ENCODE results near the gene NCAM1.

Gene NCAM1

GRCh38 chr11:112971195-112971594 lies 10.0 kb downstream of the NCAM1 start:
- DNase-seq: no peak

- DNase-seq: no peak
Measured at GRCh38 chr11:112971827-112972226, 10.6 kb downstream of the NCAM1 start.

GRCh38 chr11:112972399-112973145 lies 11.4 kb downstream of the NCAM1 start:
- DNase-seq: peak; percentile 39

GRCh38 chr11:112975051-112975450 lies 13.8 kb downstream of the NCAM1 start:
- no peak for DNase-seq

GRCh38 chr11:112975493-112975892 lies 14.3 kb downstream of the NCAM1 start:
- DNase-seq: peak; percentile 8

- peak; percentile 4 for DNase-seq
Measured at GRCh38 chr11:112977755-112978154, 16.5 kb downstream of the NCAM1 start.

GRCh38 chr11:112983887-112984286 lies 22.7 kb downstream of the NCAM1 start:
- DNase-seq: no peak

GRCh38 chr11:112989198-112989597 lies 28.0 kb downstream of the NCAM1 start:
- DNase-seq: no peak

- DNase-seq: no peak
Measured at GRCh38 chr11:112993808-112994207, 32.6 kb downstream of the NCAM1 start.

GRCh38 chr11:112995423-112996090 lies 34.3 kb downstream of the NCAM1 start:
- no peak for DNase-seq

- DNase-seq: no peak
Measured at GRCh38 chr11:112996994-112997393, 35.8 kb downstream of the NCAM1 start.

GRCh38 chr11:112997857-112998466 lies 36.7 kb downstream of the NCAM1 start:
- DNase-seq: no peak

GRCh38 chr11:112999520-112999919 lies 38.3 kb downstream of the NCAM1 start:
- DNase-seq: peak; percentile 10

GRCh38 chr11:113001709-113002108 lies 40.5 kb downstream of the NCAM1 start:
- no peak for DNase-seq

GRCh38 chr11:113006896-113007445 lies 45.8 kb downstream of the NCAM1 start:
- no peak for DNase-seq

- DNase-seq: peak; percentile 95
Measured at GRCh38 chr11:113014262-113015097, 53.3 kb downstream of the NCAM1 start.

GRCh38 chr11:113015098-113015455 lies 53.9 kb downstream of the NCAM1 start:
- no peak for DNase-seq

- DNase-seq: no peak
Measured at GRCh38 chr11:113016905-113017304, 55.7 kb downstream of the NCAM1 start.

- peak; percentile 15 for DNase-seq
Measured at GRCh38 chr11:113018913-113019312, 57.7 kb downstream of the NCAM1 start.

GRCh38 chr11:113019711-113020110 lies 58.5 kb downstream of the NCAM1 start:
- DNase-seq: no peak

GRCh38 chr11:113021111-113021510 lies 59.9 kb downstream of the NCAM1 start:
- no peak for DNase-seq

GRCh38 chr11:113022262-113022661 lies 61.0 kb downstream of the NCAM1 start:
- DNase-seq: no peak

GRCh38 chr11:113023228-113023627 lies 62.0 kb downstream of the NCAM1 start:
- DNase-seq: no peak

All from NCI-H82 (cell line).